Measurements from ENCODE around the gene TBKBP1.
"Not testable (repeated sequence)": the region's sequence is repeated elsewhere in the genome, so short reads cannot be mapped to it uniquely, and the experiment has no call there.

TBKBP1 gene

GRCh38 chr17:47735139-47735464, 41.1 kb downstream of the TBKBP1 start:
- DNase-seq: no peak

GRCh38 chr17:47735536-47736011, 41.6 kb downstream of the TBKBP1 start:
- no peak for DNase-seq

- no peak for DNase-seq
Measured at GRCh38 chr17:47736501-47737495, 42.8 kb downstream of the TBKBP1 start.

- no peak for DNase-seq
Measured at GRCh38 chr17:47738178-47738577, 44.2 kb downstream of the TBKBP1 start.

- DNase-seq: no peak
Measured at GRCh38 chr17:47739150-47739549, 45.2 kb downstream of the TBKBP1 start.

- DNase-seq: not testable (repeated sequence)
Measured at GRCh38 chr17:47739945-47740344, 46.0 kb downstream of the TBKBP1 start.

- no peak for DNase-seq
Measured at GRCh38 chr17:47741109-47741792, 47.3 kb downstream of the TBKBP1 start.

- no peak for DNase-seq
Measured at GRCh38 chr17:47741793-47742145, 47.8 kb downstream of the TBKBP1 start.

- DNase-seq: peak; percentile 55
Measured at GRCh38 chr17:47742319-47743181, 48.6 kb downstream of the TBKBP1 start.

GRCh38 chr17:47744168-47745036, 50.4 kb downstream of the TBKBP1 start:
- no peak for DNase-seq

- DNase-seq: no peak
Measured at GRCh38 chr17:47745037-47745380, 51.0 kb downstream of the TBKBP1 start.

- no peak for DNase-seq
Measured at GRCh38 chr17:47751471-47751870, 57.5 kb downstream of the TBKBP1 start.

- DNase-seq: no peak
Measured at GRCh38 chr17:47757386-47757785, 63.4 kb downstream of the TBKBP1 start.

GRCh38 chr17:47760409-47761140, 66.6 kb downstream of the TBKBP1 start:
- DNase-seq: no peak
